Midbrain (tissue), 1 donor: ENCODE data around the gene WDR11.
A peak's percentile ranks its signal among the peaks of the same experiment; 100 is the strongest.

ENCODE experiments used
- DNase-seq: peaks from one replicate; lab custom pipeline; 2025; lab: John Stamatoyannopoulos, UW

The WDR11 gene

DNA sequence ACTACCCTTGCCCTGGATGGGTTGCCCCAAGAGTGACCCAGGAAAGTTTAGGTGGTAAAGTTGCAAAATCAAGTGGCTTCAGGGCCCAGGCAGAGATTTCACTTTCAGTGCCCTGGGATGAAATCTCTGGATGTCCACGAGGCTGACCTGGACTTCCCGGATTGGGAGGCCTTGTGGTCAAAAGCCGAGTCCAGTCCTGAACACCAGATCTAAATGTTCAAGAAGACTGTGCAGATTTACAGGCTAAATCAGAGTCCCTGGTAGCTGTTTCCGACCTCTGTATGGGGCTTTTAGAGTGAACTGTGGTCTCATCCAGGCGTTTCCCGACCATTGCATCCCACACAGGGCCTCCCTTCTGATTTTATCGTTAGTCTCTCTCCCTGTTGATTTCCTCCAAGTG is 95.3 kb downstream of the WDR11 start:
- DNase-seq, result peak; percentile 66

DNA sequence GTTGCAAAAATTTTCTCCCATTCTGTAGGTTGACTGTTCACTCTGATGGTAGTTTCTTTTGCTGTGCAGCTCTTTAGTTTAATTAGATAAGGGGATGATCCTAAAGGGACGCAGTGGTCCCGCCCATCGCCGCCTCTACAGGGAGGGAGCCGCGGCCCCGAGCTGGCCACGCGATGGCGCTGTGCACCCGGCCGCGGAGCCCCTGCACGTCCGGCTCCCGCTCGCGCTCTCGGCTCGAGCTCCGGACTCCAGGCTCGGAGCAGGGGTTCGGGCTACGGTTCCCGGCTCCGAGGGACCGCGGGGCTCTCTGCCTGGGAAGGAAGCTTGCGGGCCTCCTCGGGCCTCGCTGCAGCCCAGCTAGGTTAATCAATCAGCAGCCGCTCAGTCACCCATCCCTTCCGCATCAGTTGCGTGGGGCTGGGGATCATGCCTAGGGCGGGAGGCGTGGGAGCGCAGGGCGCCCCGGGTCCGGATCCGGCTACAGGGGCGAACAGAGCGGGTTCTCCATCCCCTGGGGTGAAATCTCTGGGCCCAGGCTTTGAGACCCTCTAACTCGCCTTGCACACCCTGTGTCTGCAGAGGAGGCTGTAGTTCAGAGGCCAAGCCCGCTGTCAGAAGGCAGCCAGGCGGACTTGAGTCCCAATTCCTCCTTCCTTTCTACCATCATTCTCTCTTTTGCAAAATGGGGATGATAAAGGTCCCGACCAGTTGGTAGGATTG is 97.9 kb downstream of the WDR11 start:
- peak; percentile 83 for DNase-seq

DNA sequence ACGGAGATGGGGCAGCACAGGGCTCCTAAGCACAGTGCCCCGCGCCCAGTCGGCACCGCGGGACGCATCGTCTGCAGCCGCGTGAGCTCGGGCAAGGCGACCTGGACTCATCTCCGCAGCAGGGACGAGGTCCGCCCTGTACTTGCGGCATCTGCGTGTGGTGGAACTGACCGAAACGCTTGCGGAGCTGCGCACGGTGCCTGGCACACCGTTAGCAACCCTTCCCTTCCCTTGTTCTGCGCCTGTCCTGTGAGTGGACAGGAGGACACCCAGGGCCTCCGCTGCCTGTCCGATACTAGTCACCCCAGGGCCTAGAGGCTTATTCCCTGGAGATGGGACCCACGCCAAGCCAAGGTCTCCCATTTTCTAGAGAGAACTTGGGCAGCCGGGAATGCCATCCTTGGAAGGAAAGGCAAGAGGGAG is 98.5 kb downstream of the WDR11 start:
- no peak for DNase-seq

- no peak for DNase-seq
These were observed 98.9 kb downstream of the WDR11 start for GRCh38 chr10:120950051-120950561.

DNA sequence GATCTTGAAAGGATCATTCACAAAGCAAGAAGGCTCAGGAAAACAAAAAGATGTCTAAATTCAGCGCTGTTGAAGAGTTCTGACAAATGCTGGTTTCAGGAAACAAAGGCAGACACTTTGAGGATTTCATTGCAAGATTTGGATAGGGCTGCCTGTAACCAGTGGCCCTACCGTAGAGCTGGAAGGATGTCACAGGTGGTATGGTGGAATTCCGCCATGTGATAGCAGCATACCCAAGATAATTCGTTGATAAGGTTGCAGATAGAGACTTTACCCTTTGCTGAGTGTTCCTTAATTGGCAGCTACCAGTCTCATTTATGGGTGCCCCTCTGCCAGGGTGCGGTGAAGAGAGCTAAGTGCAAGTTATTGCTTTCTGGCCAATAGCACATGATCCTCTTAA is 100.1 kb downstream of the WDR11 start:
- no peak for DNase-seq

DNA sequence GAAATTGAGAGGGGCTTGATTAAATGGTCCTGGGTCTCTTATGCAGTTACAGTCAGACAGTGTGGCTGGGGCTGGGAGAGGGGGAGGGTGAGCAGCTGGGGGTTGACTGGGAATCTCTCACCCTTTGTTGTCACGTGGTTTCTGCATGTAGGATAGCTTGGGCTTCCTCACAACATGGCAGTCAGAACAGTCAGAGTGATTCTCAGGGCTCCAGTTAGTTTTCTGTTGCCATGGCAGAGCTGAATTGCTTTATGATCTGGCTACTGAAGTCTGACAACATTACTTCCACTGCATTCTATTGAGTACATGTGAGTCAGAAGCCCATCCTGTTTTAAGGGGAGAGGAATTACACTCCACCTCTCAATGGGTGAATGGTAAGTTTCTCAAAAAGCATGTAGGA is 102.7 kb downstream of the WDR11 start:
- no peak for DNase-seq
